ENCODE data around the gene PIGQ.
A peak's percentile ranks its signal among the peaks of the same experiment; 100 is the strongest.

Gene PIGQ

GRCh38 chr16:576823-577201 is 7.0 kb downstream of the PIGQ start:
- Histone ChIP-seq H3K9me3 (ENCODE audit: control insufficient read depth, insufficient read depth, low read length) (no peaks in the 10 kb centered on the region), H3K36me3 (ENCODE audit: control insufficient read depth, insufficient read depth, low read length) (peaks cover 20% of the 10 kb centered on the region), H3K27ac (ENCODE audit: low read depth, low read length) (peak overlapping the region; percentile 10), H3K4me3 (ENCODE audit: low read depth, low read length) (no peak overlapping the region), H3K27me3 (ENCODE audit: control insufficient read depth, insufficient read depth, low read length) (no peaks in the 10 kb centered on the region), H3K9ac (ENCODE audit: low read depth, low read length) (no peak overlapping the region), H3K4me1 (ENCODE audit: control insufficient read depth, insufficient read depth, low read length) (no peaks in the 10 kb centered on the region)

- Histone ChIP-seq H3K4me3 (ENCODE audit: low read depth, low read length) (no peak overlapping the region), H3K27me3 (ENCODE audit: control insufficient read depth, insufficient read depth, low read length) (no peaks in the 10 kb centered on the region), H3K9ac (ENCODE audit: low read depth, low read length) (no peak overlapping the region), H3K36me3 (ENCODE audit: control insufficient read depth, insufficient read depth, low read length) (peaks cover 20% of the 10 kb centered on the region), H3K4me1 (ENCODE audit: control insufficient read depth, insufficient read depth, low read length) (no peaks in the 10 kb centered on the region), H3K27ac (ENCODE audit: low read depth, low read length) (no peak overlapping the region), H3K9me3 (ENCODE audit: control insufficient read depth, insufficient read depth, low read length) (no peaks in the 10 kb centered on the region)
Observed at GRCh38 chr16:577796-578195, 8.0 kb downstream of the PIGQ start.

GRCh38 chr16:578232-578869 is 8.6 kb downstream of the PIGQ start:
- peaks cover 20% of the 10 kb centered on the region for H3K36me3 ChIP-seq (ENCODE audit: control insufficient read depth, insufficient read depth, low read length)
- H3K9me3 ChIP-seq (ENCODE audit: control insufficient read depth, insufficient read depth, low read length): no peaks in the 10 kb centered on the region
- no peak overlapping the region for H3K9ac ChIP-seq (ENCODE audit: low read depth, low read length)
- H3K4me1 ChIP-seq (ENCODE audit: control insufficient read depth, insufficient read depth, low read length): no peaks in the 10 kb centered on the region
- H3K27me3 ChIP-seq (ENCODE audit: control insufficient read depth, insufficient read depth, low read length): no peaks in the 10 kb centered on the region
- no peak overlapping the region for H3K4me3 ChIP-seq (ENCODE audit: low read depth, low read length)
- no peak overlapping the region for H3K27ac ChIP-seq (ENCODE audit: low read depth, low read length)

- no peaks in the 10 kb centered on the region; the same call in 1 of the 2 replicates for H3K4me1 ChIP-seq (ENCODE audit: control insufficient read depth, insufficient read depth, low read length)
- peaks cover 20% of the 10 kb centered on the region for H3K36me3 ChIP-seq (ENCODE audit: control insufficient read depth, insufficient read depth, low read length)
- no peaks in the 10 kb centered on the region for H3K9me3 ChIP-seq (ENCODE audit: control insufficient read depth, insufficient read depth, low read length)
- H3K4me3 ChIP-seq (ENCODE audit: low read depth, low read length): peak overlapping the region; percentile 52; the same call in 1 of the 2 replicates
- H3K9ac ChIP-seq (ENCODE audit: low read depth, low read length): no peak overlapping the region
- H3K27me3 ChIP-seq (ENCODE audit: control insufficient read depth, insufficient read depth, low read length): no peaks in the 10 kb centered on the region
- H3K27ac ChIP-seq (ENCODE audit: low read depth, low read length): no peak overlapping the region
Observed at GRCh38 chr16:578870-579405, 9.2 kb downstream of the PIGQ start.

- Histone ChIP-seq H3K9me3 (ENCODE audit: control insufficient read depth, insufficient read depth, low read length) (no peaks in the 10 kb centered on the region), H3K27me3 (ENCODE audit: control insufficient read depth, insufficient read depth, low read length) (peaks cover 2% of the 10 kb centered on the region), H3K4me1 (ENCODE audit: control insufficient read depth, insufficient read depth, low read length) (no peaks in the 10 kb centered on the region; the same call in 1 of the 2 replicates), H3K36me3 (ENCODE audit: control insufficient read depth, insufficient read depth, low read length) (0 out of 2 replicates have a peak, but pooled peaks cover 6% of the 10 kb centered on the region), H3K9ac (ENCODE audit: low read depth, low read length) (no peak overlapping the region), H3K27ac (ENCODE audit: low read depth, low read length) (no peak overlapping the region), H3K4me3 (ENCODE audit: low read depth, low read length) (no peak overlapping the region)
Observed at GRCh38 chr16:580141-580945, 10.6 kb downstream of the PIGQ start.

GRCh38 chr16:580946-581498 is 11.3 kb downstream of the PIGQ start:
- Histone ChIP-seq H3K27me3 (ENCODE audit: control insufficient read depth, insufficient read depth, low read length) (peaks cover 9% of the 10 kb centered on the region), H3K4me3 (ENCODE audit: low read depth, low read length) (no peak overlapping the region), H3K9ac (ENCODE audit: low read depth, low read length) (no peak overlapping the region), H3K36me3 (ENCODE audit: control insufficient read depth, insufficient read depth, low read length) (no peaks in the 10 kb centered on the region), H3K27ac (ENCODE audit: low read depth, low read length) (no peak overlapping the region), H3K4me1 (ENCODE audit: control insufficient read depth, insufficient read depth, low read length) (no peaks in the 10 kb centered on the region; the same call in 1 of the 2 replicates), H3K9me3 (ENCODE audit: control insufficient read depth, insufficient read depth, low read length) (no peaks in the 10 kb centered on the region)

- H3K36me3 ChIP-seq (ENCODE audit: control insufficient read depth, insufficient read depth, low read length): no peaks in the 10 kb centered on the region
- H3K9ac ChIP-seq (ENCODE audit: low read depth, low read length): no peak overlapping the region
- H3K27me3 ChIP-seq (ENCODE audit: control insufficient read depth, insufficient read depth, low read length): peaks cover 20% of the 10 kb centered on the region
- no peak overlapping the region for H3K27ac ChIP-seq (ENCODE audit: low read depth, low read length)
- no peaks in the 10 kb centered on the region for H3K9me3 ChIP-seq (ENCODE audit: control insufficient read depth, insufficient read depth, low read length)
- H3K4me3 ChIP-seq (ENCODE audit: low read depth, low read length): no peak overlapping the region
- H3K4me1 ChIP-seq (ENCODE audit: control insufficient read depth, insufficient read depth, low read length): no peaks in the 10 kb centered on the region; the same call in 1 of the 2 replicates
Observed at GRCh38 chr16:582218-582613, 12.4 kb downstream of the PIGQ start.

- Histone ChIP-seq H3K36me3 (ENCODE audit: control insufficient read depth, insufficient read depth, low read length) (no peaks in the 10 kb centered on the region), H3K9ac (ENCODE audit: low read depth, low read length) (no peak overlapping the region)
Observed at GRCh38 chr16:582614-583331, 13.0 kb downstream of the PIGQ start.

GRCh38 chr16:583470-583814 is 13.7 kb downstream of the PIGQ start:
- Histone ChIP-seq H3K4me1 (ENCODE audit: control insufficient read depth, insufficient read depth, low read length) (no peaks in the 10 kb centered on the region; the same call in 1 of the 2 replicates), H3K4me3 (ENCODE audit: low read depth, low read length) (no peak overlapping the region; the same call in 1 of the 2 replicates), H3K27ac (ENCODE audit: low read depth, low read length) (no peak overlapping the region), H3K27me3 (ENCODE audit: control insufficient read depth, insufficient read depth, low read length) (peaks cover 27% of the 10 kb centered on the region), H3K9ac (ENCODE audit: low read depth, low read length) (no peak overlapping the region), H3K36me3 (ENCODE audit: control insufficient read depth, insufficient read depth, low read length) (no peaks in the 10 kb centered on the region), H3K9me3 (ENCODE audit: control insufficient read depth, insufficient read depth, low read length) (no peaks in the 10 kb centered on the region)

More at GRCh38 chr16:582614-583331, 13.0 kb downstream of the PIGQ start:
- Histone ChIP-seq H3K27me3 (ENCODE audit: control insufficient read depth, insufficient read depth, low read length) (peaks cover 24% of the 10 kb centered on the region), H3K4me1 (ENCODE audit: control insufficient read depth, insufficient read depth, low read length) (no peaks in the 10 kb centered on the region; the same call in 1 of the 2 replicates), H3K4me3 (ENCODE audit: low read depth, low read length) (no peak overlapping the region), H3K27ac (ENCODE audit: low read depth, low read length) (no peak overlapping the region), H3K9me3 (ENCODE audit: control insufficient read depth, insufficient read depth, low read length) (no peaks in the 10 kb centered on the region)

GRCh38 chr16:583815-584591 is 14.2 kb downstream of the PIGQ start:
- no peak overlapping the region for H3K9ac ChIP-seq (ENCODE audit: low read depth, low read length)
- no peaks in the 10 kb centered on the region for H3K9me3 ChIP-seq (ENCODE audit: control insufficient read depth, insufficient read depth, low read length)
- no peak overlapping the region for H3K27ac ChIP-seq (ENCODE audit: low read depth, low read length)

More at GRCh38 chr16:583815-584591, 14.2 kb downstream of the PIGQ start:
- Histone ChIP-seq H3K4me3 (ENCODE audit: low read depth, low read length) (no peak overlapping the region; the same call in 1 of the 2 replicates), H3K27me3 (ENCODE audit: control insufficient read depth, insufficient read depth, low read length) (peaks cover 27% of the 10 kb centered on the region), H3K36me3 (ENCODE audit: control insufficient read depth, insufficient read depth, low read length) (no peaks in the 10 kb centered on the region), H3K4me1 (ENCODE audit: control insufficient read depth, insufficient read depth, low read length) (no peaks in the 10 kb centered on the region; the same call in 1 of the 2 replicates)
